HepG2 (cell line): Measurements from ENCODE around the gene RASGRF1. TPM values are rescaled to one million over a fixed set of nuclear protein-coding genes. Genes with fewer than 3 reads are reported as not detected.

Experiments
- ATF4 ChIP-seq, 2 experiments: fragments of 450-650 bp in 1 of 2; sonication (generic) in 1 of 2; formaldehyde crosslinking; IDR thresholded peaks; 2 replicates each; pipeline versions ENCODE4 v1.5.0 to v1.8.0; 2020 to 2022; ENCODE audit warnings: mild to moderate bottlenecking in 1 of 2, missing genetic modification reagents in 1 of 2
- DNMT3B ChIP-seq: conservative IDR thresholded peaks from 2 replicates; pipeline ENCODE4 v1.6.1; 2016; ENCODE audit warnings: missing biosample characterization, control low read depth
- GMEB2 ChIP-seq: IDR thresholded peaks from 2 replicates; pipeline ENCODE4 v1.6.1; 2016; ENCODE audit warnings: missing biosample characterization, missing genetic modification reagents, low read depth
- HBP1 ChIP-seq: IDR thresholded peaks from 2 replicates; pipeline ENCODE4 v1.6.1; 2016; ENCODE audit warnings: low read depth, control low read depth
- IKZF1 ChIP-seq: fragments of 450-650 bp; IDR thresholded peaks from 2 replicates; pipeline ENCODE4 v1.7.1; 2016
- KAT7 ChIP-seq: IDR thresholded peaks from 2 replicates; pipeline ENCODE4 v1.6.1; 2018; ENCODE audit warnings: borderline replicate concordance, missing compliant biosample characterization
- KDM1A ChIP-seq: IDR thresholded peaks from 2 replicates; pipeline ENCODE4 v1.6.1; 2016; ENCODE audit warnings: missing compliant biosample characterization
- KDM2A ChIP-seq: sonication (generic); formaldehyde crosslinking; IDR thresholded peaks from 2 replicates; pipeline ENCODE4 v1.4.0; 2020; ENCODE audit warnings: low read depth, missing genetic modification reagents, borderline replicate concordance
- KDM3A ChIP-seq: IDR thresholded peaks from 2 replicates; pipeline ENCODE4 v1.6.1; 2018; ENCODE audit warnings: low read depth, missing compliant biosample characterization
- MNT ChIP-seq: fragments of 450-650 bp; IDR thresholded peaks from 2 replicates; pipeline ENCODE4 v1.6.1; 2016
- RAD21 ChIP-seq: fragments of 450-650 bp; formaldehyde crosslinking; IDR thresholded peaks from 2 replicates; pipeline ENCODE4 v1.5.0; 2020; ENCODE audit warnings: mild to moderate bottlenecking
- RFX5 ChIP-seq: IDR thresholded peaks from 2 replicates; pipeline ENCODE4 v1.6.1; 2011; ENCODE audit warnings: low read depth, low read length, improper control_type of control experiment
- TIGD3 ChIP-seq: sonication (generic); formaldehyde crosslinking; IDR thresholded peaks from 2 replicates; pipeline ENCODE4 v1.5.1; 2020; ENCODE audit warnings: mild to moderate bottlenecking, missing genetic modification reagents, borderline replicate concordance
- ZBTB20 ChIP-seq: sonication (generic); formaldehyde crosslinking; IDR thresholded peaks from 2 replicates; pipeline ENCODE4 v1.8.1; 2023; ENCODE audit warnings: missing genetic modification reagents, low read depth, mild to moderate bottlenecking, borderline replicate concordance
- ZBTB49 ChIP-seq: sonication (generic); formaldehyde crosslinking; IDR thresholded peaks from 2 replicates; pipeline ENCODE4 v1.4.0; 2020; ENCODE audit warnings: missing genetic modification reagents, borderline replicate concordance
- ZNF326 ChIP-seq: sonication (generic); formaldehyde crosslinking; IDR thresholded peaks from 2 replicates; pipeline ENCODE4 v1.4.0; 2020; ENCODE audit warnings: missing genetic modification reagents, borderline replicate concordance
- ZNF446 ChIP-seq: sonication (generic); formaldehyde crosslinking; IDR thresholded peaks from 2 replicates; pipeline ENCODE4 v1.5.0; 2020; ENCODE audit warnings: mild to moderate bottlenecking, missing genetic modification reagents
- ZNF703 ChIP-seq: sonication (generic); formaldehyde crosslinking; IDR thresholded peaks from 2 replicates; pipeline ENCODE4 v1.5.1; 2020; ENCODE audit warnings: missing genetic modification reagents, mild to moderate bottlenecking, moderate library complexity, borderline replicate concordance
- ZNF768 ChIP-seq: sonication (generic); formaldehyde crosslinking; IDR thresholded peaks from 2 replicates; pipeline ENCODE4 v1.4.0; 2020; ENCODE audit warnings: missing genetic modification reagents
- ZZZ3 ChIP-seq: sonication (generic); formaldehyde crosslinking; IDR thresholded peaks from 2 replicates; pipeline ENCODE4 v1.4.0; 2020; ENCODE audit warnings: missing genetic modification reagents, mild to moderate bottlenecking, borderline replicate concordance
- polyA plus RNA-seq, 8 experiments: library from polyadenylated mRNA; depleted of rRNA in 3 of 8; stranded (reverse) in 7 of 8; unstranded in 1 of 8; fragments of >200 nt; fragmentation: Illumina TruSeq in 4 of 8; extraction: Trizol in 4 of 8; gene quantifications; 2 replicates each; pipeline versions ENCODE4 v1.2.1 to v1.2.3, GENCODE V29; 2011 to 2016; ENCODE audit warnings: low read depth in 4 of 8, missing spikeins in 1 of 8, mixed read lengths in 1 of 8; ENCODE audit not compliant: insufficient read depth in 1 of 8
- total RNA-seq, 5 experiments: library from RNA; depleted of rRNA; stranded (reverse); fragments of >200 nt; fragmentation: Illumina TruSeq; extraction: Trizol; gene quantifications; 2 replicates each; pipeline ENCODE4 v1.2.3, GENCODE V29; 2016; ENCODE audit warnings: low read depth in 1 of 5

Gene RASGRF1
- total and polyA plus RNA-seq, 2 of the 13 experiments (the other 11 are each of a cell fraction or from before 2014, with no cell fraction given), result 0.55 to 3.0 TPM

GRCh38 chr15:78993931-78994530, 96.5 kb downstream of the RASGRF1 start (continued):
- peak; percentile 76; the same call in 1 of the 2 replicates for TF ChIP-seq KAT7 (CRISPR knock-in tag)
- peak; percentile 38; the same call in 1 of the 2 replicates for TF ChIP-seq KDM1A
- no peak for TF ChIP-seq DNMT3B (CRISPR knock-in tag)
- TF ChIP-seq ZBTB20 (CRISPR knock-in tag), result no peak; the same call in 1 of the 2 replicates
- TF ChIP-seq RAD21 (CRISPR knock-in tag), result no peak; the same call in 1 of the 2 replicates
- TF ChIP-seq MNT, result peak; percentile 52
- TF ChIP-seq IKZF1, result no peak
- no peak for TF ChIP-seq ZBTB49 (CRISPR knock-in tag)
- TF ChIP-seq ATF4 (CRISPR knock-in tag; IDR thresholded peaks at IDR 0.05), result peak in 1 of 2 experiments; percentile 67; a peak in 2 of 4 replicates
- no peak for TF ChIP-seq ZZZ3 (CRISPR knock-in tag)
- no peak for TF ChIP-seq ZNF768 (CRISPR knock-in tag)
- no peak; the same call in 1 of the 2 replicates for TF ChIP-seq ZNF703 (CRISPR knock-in tag)
- 0 out of 2 replicates have a peak, but pooled peaks have one; percentile 57 for TF ChIP-seq HBP1 (CRISPR knock-in tag)
- peak; percentile 58; the same call in 1 of the 2 replicates for TF ChIP-seq KDM2A (CRISPR knock-in tag)
- TF ChIP-seq ZNF446 (CRISPR knock-in tag), result no peak
- TF ChIP-seq GMEB2 (CRISPR knock-in tag), result no peak
- TF ChIP-seq TIGD3 (CRISPR knock-in tag), result 0 out of 2 replicates have a peak, but pooled peaks have one; percentile 22
- no peak for TF ChIP-seq RFX5
- TF ChIP-seq KDM3A, result peak; percentile 93
- no peak for TF ChIP-seq ZNF326 (CRISPR knock-in tag)
